ENCODE results near the gene PDLIM7.

PDLIM7 gene

DNA sequence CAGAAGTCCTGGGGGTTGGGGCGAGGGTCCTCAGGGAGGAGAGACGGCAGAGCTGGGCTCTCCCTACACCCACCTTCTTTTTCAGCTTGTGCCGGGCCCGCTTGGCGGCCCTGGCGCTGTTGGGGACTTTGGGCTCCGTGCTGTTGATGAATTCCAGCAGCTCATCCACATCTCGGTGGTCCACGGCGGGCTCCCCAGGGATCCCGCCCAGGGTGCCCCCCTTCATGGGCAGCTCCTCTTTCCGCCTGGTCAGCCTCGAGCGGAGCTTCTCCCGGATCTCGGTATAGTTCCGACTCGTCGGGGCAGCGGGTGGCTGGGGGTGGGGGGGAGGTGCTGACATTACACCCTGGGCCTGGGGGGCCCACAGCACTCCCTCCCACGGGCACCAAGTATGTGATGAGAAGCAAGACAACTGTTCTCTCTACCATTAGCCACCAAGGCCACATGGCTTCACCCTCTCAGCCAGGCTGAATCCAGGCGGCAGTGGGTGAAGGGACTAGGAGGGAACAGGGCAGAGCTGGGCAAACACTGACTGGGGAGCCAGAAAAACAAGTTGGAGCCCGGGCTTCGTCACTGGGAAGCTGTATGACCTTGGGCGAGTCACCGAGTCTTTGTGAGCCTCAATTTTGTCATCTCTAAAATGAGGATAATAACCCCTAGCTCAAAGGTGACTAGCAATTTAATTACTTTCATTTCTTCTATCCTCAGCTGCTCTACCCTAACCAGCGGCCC, 34.0 kb upstream of the PDLIM7 start:
- DNase-seq (ENCODE audit: low read depth, low spot score), result no peak
- ChIA-PET CTCF (interaction anchor here (0.9 to 3.0 kb wide), 5 partner anchors 8 to 30 kb away, joined by 3 to 13 read pairs (median 3); no protein-coding TSS in a partner anchor), POLR2A (interaction anchor here (0.6 kb wide), 1 partner anchor 1805 kb away, joined by 3 read pairs; no protein-coding TSS in a partner anchor)
- no peak overlapping the region for H3K4me3 ChIP-seq (ENCODE audit: low read depth, low read length)
- TF ChIP-seq, protein P1, sequence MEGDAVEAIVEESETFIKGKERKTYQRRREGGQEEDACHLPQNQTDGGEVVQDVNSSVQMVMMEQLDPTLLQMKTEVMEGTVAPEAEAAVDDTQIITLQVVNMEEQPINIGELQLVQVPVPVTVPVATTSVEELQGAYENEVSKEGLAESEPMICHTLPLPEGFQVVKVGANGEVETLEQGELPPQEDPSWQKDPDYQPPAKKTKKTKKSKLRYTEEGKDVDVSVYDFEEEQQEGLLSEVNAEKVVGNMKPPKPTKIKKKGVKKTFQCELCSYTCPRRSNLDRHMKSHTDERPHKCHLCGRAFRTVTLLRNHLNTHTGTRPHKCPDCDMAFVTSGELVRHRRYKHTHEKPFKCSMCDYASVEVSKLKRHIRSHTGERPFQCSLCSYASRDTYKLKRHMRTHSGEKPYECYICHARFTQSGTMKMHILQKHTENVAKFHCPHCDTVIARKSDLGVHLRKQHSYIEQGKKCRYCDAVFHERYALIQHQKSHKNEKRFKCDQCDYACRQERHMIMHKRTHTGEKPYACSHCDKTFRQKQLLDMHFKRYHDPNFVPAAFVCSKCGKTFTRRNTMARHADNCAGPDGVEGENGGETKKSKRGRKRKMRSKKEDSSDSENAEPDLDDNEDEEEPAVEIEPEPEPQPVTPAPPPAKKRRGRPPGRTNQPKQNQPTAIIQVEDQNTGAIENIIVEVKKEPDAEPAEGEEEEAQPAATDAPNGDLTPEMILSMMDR (IDR thresholded peaks at IDR 0.05; ENCODE audit: insufficient read depth, low read length, missing control alignments), result no peak

DNA sequence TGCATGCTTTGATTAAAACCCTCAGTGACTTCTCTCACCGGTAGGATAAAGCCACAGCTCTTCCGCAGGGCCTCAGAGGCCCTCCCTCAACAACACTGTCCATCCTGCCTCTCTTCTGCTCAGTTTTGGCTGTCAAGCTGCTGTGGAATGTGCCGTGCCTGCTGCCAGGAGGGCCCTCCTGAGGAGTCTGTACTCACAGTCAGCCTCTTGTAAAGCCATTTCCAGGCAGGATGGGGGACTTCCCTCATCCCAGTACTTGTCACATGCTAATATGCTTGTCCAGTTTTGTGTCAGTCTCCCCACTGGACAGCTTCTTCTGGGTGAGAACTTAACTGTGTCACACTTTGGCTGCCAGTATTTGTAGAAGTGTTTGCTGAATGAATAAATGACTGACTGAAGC, 33.2 kb upstream of the PDLIM7 start:
- no peak for DNase-seq (ENCODE audit: low read depth, low spot score)
- no peak overlapping the region for H3K4me3 ChIP-seq (ENCODE audit: low read depth, low read length)
- TF ChIP-seq, protein P1 (IDR thresholded peaks at IDR 0.05; ENCODE audit: insufficient read depth, low read length, missing control alignments), result no peak
- ChIA-PET POLR2A (no interaction called here), CTCF (interaction anchor here (0.7 to 3.0 kb wide), 4 partner anchors 8 to 29 kb away, joined by 3 to 13 read pairs (median 4); no protein-coding TSS in a partner anchor)

DNA sequence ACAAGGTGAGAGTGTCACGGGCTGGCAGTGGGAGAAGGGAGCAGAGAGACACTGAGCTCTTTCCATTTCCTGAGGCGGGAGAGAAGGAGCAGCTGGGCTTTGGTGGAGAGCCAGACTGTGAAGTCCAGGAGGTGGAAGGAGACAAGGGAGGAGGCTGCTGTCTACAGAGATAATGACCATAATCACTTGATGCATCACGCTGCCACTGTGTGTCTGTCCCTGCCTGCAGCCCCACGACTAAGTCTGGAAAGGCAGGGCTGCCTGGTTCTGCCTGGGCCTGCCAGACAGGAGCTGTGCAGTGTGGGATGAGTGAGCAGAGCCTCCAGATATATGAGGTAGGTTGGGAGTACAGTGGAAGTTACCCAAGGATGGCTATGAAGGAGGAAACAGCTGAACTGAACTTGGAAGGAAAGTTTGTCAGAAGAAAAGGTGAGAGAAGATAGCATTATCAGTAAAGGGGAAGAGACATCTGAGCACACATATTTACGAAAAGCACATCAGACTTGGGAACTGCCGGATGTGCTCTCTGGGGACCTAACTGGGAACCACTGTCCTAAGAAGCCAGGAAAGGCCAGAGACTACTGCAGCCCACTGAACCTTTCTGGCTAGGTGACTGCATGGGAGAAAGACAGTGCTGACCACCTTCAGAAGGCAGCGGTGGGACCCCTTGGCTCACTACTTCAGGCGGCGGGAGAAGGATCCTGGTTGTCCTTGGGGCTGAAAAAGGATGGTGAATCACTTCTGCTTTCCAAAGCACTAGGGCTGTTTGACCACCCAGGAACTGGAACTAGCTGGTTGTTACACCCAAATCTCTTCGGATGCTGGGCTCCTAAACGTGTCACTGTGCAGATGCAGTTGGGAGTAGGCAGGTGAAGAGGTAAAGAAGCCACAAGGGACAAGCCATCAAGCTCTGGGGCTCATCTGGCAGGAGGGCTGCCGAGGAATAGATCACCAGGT, 32.1 kb upstream of the PDLIM7 start:
- ChIA-PET POLR2A (no interaction called here), CTCF (interaction anchor here (0.7 to 3.0 kb wide), 4 partner anchors 9 to 28 kb away, joined by 3 to 13 read pairs (median 4); no protein-coding TSS in a partner anchor)
- TF ChIP-seq, protein P1 (IDR thresholded peaks at IDR 0.05; ENCODE audit: insufficient read depth, low read length, missing control alignments), result no peak
- H3K4me3 ChIP-seq (ENCODE audit: low read depth, low read length), result no peak overlapping the region
- DNase-seq (ENCODE audit: low read depth, low spot score), result no peak

DNA sequence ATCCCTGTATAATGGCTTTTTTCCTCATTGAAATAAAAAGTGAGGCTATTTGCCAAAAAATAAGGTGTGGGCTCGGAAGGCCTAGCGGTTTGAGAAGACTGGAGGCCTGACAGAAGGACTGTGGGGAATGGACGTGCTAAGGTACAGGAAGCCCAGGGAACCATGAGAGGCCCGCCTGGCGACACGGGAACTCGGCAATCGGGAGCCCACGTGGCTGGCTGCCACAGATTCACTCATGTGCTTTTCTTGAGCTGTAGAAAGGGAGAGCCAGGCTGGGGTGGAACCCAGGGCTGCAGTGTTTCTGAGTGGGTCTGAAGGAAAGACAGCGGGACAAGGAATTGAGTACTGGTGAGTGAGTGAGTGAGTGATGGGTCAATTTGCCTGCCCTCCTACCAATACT, 31.2 kb upstream of the PDLIM7 start:
- POLR2A ChIA-PET, result no interaction called here
- no peak overlapping the region for H3K4me3 ChIP-seq (ENCODE audit: low read depth, low read length)
- DNase-seq (ENCODE audit: low read depth, low spot score), result no peak
- CTCF ChIA-PET, result interaction anchor here (0.9 to 2.1 kb wide), 3 partner anchors 8 to 10 kb away, joined by 3 to 7 read pairs (median 3); no protein-coding TSS in a partner anchor
- TF ChIP-seq, protein P1 (IDR thresholded peaks at IDR 0.05; ENCODE audit: insufficient read depth, low read length, missing control alignments), result no peak

DNA sequence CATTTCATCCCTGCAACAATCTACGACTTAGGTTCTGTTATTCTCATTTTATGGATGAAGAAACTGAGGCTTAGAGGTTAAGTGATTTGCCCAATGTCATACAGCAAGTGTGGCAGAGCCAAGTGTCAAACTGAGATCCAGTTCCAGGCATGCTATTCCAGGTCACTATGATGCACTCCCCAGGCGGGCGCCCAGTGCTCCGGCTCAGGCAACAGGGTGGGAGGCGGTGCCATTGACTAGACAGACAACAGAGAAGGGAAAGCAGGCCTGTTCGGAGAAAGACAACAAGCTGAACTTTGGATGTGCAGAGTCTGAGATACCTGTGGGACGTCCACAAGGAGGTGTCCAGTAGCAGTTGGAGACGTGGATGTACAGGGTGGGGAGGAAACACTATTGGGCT, 30.2 kb upstream of the PDLIM7 start:
- no peak overlapping the region for H3K4me3 ChIP-seq (ENCODE audit: low read depth, low read length)
- TF ChIP-seq, protein P1 (IDR thresholded peaks at IDR 0.05; ENCODE audit: insufficient read depth, low read length, missing control alignments), result no peak
- no peak for DNase-seq (ENCODE audit: low read depth, low spot score)
- POLR2A ChIA-PET, result no interaction called here
- CTCF ChIA-PET, result interaction anchor here (1.0 to 2.1 kb wide), 3 partner anchors 11 to 27 kb away, joined by 3 to 7 read pairs (median 4); no protein-coding TSS in a partner anchor
